GM21390 (cell line): Measurements from ENCODE around the gene PGA5.

Source experiments
- ATAC-seq: cut with Tn5 transposase; IDR thresholded peaks from one replicate; pipeline ENCODE4 v1.9.1; 2021; ENCODE audit not compliant: unreplicated experiment

The PGA5 gene

GRCh38 chr11:61293867-61294716 is 53.1 kb downstream of the PGA5 start:
- peak; percentile 28 for ATAC-seq

GRCh38 chr11:61294717-61295595 is 54.0 kb downstream of the PGA5 start, which contains the start of gene VWCE:
VWCE (minus strand) TSS chr11:61295316; CDS start chr11:61295037, 279 bp downstream.
- peak; percentile 74 for ATAC-seq

DNA sequence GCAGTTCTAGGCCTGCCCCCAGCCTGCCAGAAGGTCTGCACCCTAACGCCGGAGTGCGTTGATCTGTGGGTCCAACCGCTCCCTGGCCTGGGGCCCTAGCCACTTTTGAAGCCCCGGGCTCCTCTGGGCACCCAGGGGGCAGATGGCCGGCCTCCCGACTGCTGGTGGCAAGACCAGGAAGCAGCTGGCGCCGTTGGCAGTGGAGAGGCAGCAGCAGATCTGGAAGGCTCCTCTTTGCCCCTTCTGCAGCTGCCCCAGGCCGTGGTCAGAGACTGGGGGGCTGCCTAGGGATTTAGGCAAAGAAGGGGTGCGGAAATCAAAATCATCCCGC is 54.6 kb downstream of the PGA5 start:
- no peak for ATAC-seq

DNA sequence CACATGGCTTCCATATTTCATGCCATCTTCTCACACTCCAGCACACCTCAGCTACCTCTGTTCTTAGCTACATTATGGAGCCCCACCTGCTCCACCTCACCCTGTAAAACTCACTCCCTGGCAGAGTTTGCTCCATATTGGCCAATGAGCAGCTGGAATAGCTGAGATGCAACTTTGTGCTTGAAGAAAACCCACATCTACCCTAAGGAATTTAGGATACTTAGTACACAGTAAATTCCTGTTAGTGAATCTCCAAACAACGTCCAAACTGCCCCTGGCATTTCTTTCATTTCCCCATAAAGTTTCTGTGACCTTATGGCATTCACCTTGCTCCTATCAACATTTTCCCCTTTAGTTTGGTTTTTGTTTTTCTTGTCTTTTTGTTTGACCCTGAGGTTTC is 56.4 kb downstream of the PGA5 start:
- no peak for ATAC-seq

DNA sequence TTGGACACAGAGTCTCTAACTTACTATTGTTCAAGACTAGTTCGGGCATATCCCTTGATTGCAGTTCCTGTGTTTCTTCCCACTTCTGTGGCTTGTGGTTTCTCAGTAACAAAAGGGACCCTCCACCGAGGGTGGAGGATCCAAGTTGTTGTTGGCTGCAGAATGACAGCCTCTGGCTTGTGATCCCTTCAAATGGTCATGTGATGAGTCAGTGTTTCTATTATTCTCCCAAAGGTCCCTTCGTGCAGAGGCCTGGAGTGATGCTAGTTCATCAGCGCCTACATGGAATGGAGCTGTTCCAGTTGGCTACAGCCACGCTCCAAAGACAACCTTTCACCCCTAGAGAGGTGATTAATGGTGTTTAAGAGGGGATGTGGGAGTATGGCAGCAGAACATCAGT is 56.8 kb downstream of the PGA5 start:
- ATAC-seq, result no peak

DNA sequence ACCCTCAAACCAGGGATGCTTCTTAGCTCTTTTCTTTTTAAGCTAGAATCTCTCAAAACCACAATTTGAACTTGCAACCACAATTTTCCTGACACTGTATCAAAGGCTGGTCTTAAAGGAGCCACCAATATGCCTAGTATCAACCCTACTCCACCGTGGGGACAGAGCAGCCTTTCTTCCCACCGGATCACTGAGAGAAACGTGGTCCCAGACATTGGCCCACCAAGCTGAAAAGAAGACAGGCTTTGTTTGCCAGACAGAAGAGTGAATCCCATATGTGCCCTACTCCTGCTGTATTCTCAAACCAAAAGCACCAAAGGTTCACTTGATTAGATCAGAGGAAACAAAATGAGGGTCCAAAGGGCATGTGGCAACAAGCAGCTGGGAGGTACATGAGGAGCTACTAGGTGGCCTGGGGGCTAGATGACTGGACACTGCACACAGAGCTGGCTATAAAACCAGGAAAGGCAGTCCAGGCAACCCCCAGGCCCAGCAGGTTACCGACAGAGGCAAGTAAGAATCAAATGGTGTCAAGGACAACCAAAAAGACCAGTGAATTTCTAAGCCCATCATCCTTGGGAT is 57.8 kb downstream of the PGA5 start:
- ATAC-seq, result no peak
